Measurements from ENCODE around the gene EXD3.

Gene EXD3

GRCh38 chr9:137319011-137319738, 103.8 kb downstream of the EXD3 start:
- DNase-seq, result peak; percentile 63
- TF ChIP-seq, protein P1, sequence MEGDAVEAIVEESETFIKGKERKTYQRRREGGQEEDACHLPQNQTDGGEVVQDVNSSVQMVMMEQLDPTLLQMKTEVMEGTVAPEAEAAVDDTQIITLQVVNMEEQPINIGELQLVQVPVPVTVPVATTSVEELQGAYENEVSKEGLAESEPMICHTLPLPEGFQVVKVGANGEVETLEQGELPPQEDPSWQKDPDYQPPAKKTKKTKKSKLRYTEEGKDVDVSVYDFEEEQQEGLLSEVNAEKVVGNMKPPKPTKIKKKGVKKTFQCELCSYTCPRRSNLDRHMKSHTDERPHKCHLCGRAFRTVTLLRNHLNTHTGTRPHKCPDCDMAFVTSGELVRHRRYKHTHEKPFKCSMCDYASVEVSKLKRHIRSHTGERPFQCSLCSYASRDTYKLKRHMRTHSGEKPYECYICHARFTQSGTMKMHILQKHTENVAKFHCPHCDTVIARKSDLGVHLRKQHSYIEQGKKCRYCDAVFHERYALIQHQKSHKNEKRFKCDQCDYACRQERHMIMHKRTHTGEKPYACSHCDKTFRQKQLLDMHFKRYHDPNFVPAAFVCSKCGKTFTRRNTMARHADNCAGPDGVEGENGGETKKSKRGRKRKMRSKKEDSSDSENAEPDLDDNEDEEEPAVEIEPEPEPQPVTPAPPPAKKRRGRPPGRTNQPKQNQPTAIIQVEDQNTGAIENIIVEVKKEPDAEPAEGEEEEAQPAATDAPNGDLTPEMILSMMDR (IDR thresholded peaks at IDR 0.05), result peak; percentile 41
- Mint-ChIP-seq H3K36me3 (ENCODE audit: low read depth) (no peaks in the 10 kb centered on the region), H3K27ac (no peak overlapping the region), H3K9me3 (peaks cover 7% of the 10 kb centered on the region), H3K4me1 (peaks cover 10% of the 10 kb centered on the region), H3K27me3 (ENCODE audit: low read depth, poor library complexity) (no peaks in the 10 kb centered on the region), H3K4me3 (no peak overlapping the region)

DNA sequence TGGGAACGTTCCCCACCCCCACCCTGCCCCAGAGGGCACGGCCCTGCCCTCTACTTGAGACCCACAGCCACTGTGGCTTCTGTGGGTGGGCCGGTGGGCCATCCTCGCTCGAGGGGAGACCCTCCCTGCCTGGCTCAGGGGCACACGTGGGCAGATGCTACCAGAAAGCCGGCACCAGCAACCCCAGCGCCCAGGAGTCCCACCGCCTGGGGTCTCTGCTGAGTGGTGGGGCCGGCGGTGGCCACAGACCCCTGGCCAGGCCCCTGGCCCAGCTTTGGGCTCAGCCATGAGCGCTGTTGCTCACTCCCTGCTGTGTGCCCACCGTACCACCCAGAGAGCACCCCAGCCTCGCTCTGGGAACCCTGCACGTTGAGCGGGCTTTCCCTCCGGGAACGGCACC, 104.4 kb downstream of the EXD3 start:
- Mint-ChIP-seq H3K27me3 (ENCODE audit: low read depth, poor library complexity) (no peaks in the 10 kb centered on the region), H3K9me3 (peaks cover 6% of the 10 kb centered on the region), H3K27ac (no peak overlapping the region), H3K4me3 (no peak overlapping the region), H3K36me3 (ENCODE audit: low read depth) (no peaks in the 10 kb centered on the region), H3K4me1 (peaks cover 16% of the 10 kb centered on the region)
- DNase-seq, result no peak
- TF ChIP-seq, protein P1 (IDR thresholded peaks at IDR 0.05), result no peak

DNA sequence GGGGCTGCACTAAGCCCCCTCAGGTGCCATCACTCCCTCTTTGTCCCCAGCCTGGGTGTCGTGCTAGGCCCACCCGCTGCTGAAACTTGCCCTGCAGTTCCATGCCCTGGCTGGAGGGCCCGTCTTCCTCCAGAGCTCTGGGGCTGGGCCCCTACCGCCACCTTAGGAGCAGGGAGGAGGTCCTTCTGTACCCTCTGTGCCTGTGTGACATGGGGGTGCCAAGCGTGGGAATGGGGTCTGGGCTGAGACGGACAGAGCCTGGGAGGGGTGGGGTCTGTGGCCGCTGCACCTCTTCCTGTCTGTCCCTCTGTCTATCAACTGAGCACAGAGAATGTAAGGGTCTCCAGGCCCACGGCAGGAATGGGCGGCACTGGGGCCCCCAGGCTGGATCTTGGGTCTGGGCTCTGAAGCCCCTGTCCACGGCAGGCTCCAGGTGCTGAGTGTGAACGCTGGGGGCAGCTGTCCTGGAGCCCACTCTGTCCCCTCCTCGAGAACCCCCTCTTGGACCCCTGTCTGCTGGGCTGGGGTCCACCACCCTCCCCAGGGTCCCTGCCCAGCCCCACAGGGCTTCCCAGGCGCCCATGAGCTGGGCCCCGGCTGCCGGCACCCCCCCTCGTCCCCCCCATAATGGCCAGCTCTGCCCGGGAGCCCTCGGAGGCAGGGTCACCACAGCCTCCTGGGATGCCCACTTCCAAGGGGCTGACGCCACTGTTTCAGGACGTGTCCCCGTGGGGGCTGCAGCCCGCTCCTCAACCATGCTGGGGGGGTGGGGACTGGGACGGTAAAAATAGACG, 105.0 kb downstream of the EXD3 start:
- peaks cover 6% of the 10 kb centered on the region for H3K9me3 Mint-ChIP-seq
- peak; percentile 8 for DNase-seq
- H3K4me3 Mint-ChIP-seq, result no peak overlapping the region
- H3K27me3 Mint-ChIP-seq (ENCODE audit: low read depth, poor library complexity), result no peaks in the 10 kb centered on the region
- H3K36me3 Mint-ChIP-seq (ENCODE audit: low read depth), result no peaks in the 10 kb centered on the region
- TF ChIP-seq, protein P1 (IDR thresholded peaks at IDR 0.05), result no peak
- H3K4me1 Mint-ChIP-seq, result peaks cover 19% of the 10 kb centered on the region
- H3K27ac Mint-ChIP-seq, result no peak overlapping the region

GRCh38 chr9:137317021-137317717, 105.8 kb downstream of the EXD3 start:
- Mint-ChIP-seq H3K9me3 (peaks cover 4% of the 10 kb centered on the region), H3K27ac (no peak overlapping the region), H3K36me3 (ENCODE audit: low read depth) (no peaks in the 10 kb centered on the region), H3K27me3 (ENCODE audit: low read depth, poor library complexity) (no peaks in the 10 kb centered on the region), H3K4me1 (peaks cover 19% of the 10 kb centered on the region), H3K4me3 (no peak overlapping the region)
- DNase-seq, result peak; percentile 10
- TF ChIP-seq, protein P1 (IDR thresholded peaks at IDR 0.05), result no peak

GRCh38 chr9:137316012-137316981, 106.7 kb downstream of the EXD3 start:
- TF ChIP-seq, protein P1 (IDR thresholded peaks at IDR 0.05), result no peak
- Mint-ChIP-seq H3K9me3 (no peaks in the 10 kb centered on the region), H3K36me3 (ENCODE audit: low read depth) (no peaks in the 10 kb centered on the region), H3K4me1 (peaks cover 19% of the 10 kb centered on the region), H3K4me3 (no peak overlapping the region), H3K27ac (no peak overlapping the region), H3K27me3 (ENCODE audit: low read depth, poor library complexity) (no peaks in the 10 kb centered on the region)
- DNase-seq, result peak; percentile 85
